CD4-positive, alpha-beta T cell treated with Interleukin-17A for 1 hour (primary cell): ENCODE measurements around the gene LPCAT3.

Experiments used
- DNase-seq: peaks from one replicate; pipeline ENCODE4 v3.0.0-alpha.2; 2020

The LPCAT3 gene

DNA sequence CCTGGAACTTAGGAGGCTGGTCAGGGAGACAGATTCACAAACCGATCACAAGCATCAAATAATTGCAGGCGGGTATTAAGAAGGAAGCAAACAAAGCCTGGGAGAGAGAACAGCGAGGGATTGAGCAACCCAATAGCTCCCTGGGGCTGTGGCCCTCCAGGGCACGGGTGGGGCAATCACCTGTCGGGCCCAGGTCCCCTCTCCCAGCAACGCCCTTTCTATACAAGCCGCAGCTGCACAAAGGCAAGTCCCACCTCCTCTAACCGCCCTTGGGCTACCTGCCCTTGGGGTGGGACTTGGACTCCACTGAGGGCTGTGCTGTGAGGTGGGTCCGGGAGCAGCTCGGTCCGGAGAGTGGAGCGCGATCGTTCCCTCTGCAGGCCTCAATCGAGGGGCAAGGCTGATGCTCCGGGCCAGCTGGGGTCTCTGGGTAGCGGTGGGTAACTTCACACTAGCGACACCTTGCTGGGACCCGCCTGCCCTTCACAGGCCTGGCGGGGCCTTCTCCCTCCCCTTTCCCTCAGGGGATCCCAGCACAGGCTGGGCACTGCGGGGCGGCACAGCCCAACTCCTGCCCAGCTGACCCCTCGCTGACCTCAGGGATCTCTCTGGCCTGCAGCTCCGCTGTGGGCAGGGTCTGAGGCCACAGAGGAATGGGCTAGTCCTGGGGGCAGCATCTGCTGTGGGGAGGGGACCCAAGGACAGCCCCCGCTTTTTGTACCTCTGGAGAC lies 55.8 kb downstream of the LPCAT3 start:
- no peak for DNase-seq

DNA sequence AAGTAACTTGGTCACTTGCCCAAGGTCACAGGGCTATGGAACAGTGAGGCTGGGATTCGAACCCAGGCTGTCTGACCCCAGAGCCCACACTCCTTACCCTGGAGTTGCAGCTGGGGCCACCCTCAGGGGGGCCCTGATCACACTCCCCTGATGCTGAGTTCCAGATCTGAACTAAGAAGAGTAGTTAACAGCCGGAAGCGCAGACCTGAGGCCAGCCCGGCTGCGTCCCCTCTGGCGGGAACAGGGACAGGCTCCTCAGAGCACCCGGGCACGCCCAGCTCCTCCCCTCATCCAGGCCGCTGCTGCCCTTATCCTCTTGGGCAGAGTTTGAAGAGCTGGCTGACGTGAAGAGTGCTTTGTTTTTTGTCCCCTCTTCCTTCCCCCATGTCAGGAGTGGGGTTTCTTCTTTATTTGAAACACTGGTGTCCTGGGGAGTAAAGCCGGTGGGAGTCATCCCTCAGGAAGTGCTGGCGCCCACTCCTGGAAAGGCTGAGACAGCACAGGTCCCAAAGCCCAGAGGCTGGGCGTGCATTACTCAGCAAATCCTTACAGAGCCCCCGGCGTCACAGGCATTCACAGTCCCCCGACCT lies 56.5 kb downstream of the LPCAT3 start:
- DNase-seq, result no peak

DNA sequence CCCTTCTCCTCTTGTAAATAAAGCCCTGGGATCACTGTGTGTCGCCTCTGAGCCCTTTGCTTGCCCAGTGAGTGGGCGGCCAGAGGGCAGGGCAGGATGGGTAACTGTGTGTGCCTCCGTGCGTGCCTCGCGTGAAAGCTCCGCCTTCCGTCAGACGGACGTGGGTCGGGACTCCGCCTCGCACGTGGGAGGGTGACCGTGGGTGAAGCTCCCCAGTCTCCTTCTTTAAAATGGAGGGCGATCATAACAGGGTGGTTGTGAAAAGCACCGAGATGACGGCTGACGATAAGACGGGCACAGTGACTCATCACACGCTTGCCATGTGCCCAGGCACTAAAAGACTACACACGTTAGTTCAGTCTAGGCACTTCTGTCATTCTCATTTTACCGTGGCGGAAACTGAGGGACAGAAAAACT lies 57.0 kb downstream of the LPCAT3 start:
- DNase-seq, result peak; percentile 95

DNA sequence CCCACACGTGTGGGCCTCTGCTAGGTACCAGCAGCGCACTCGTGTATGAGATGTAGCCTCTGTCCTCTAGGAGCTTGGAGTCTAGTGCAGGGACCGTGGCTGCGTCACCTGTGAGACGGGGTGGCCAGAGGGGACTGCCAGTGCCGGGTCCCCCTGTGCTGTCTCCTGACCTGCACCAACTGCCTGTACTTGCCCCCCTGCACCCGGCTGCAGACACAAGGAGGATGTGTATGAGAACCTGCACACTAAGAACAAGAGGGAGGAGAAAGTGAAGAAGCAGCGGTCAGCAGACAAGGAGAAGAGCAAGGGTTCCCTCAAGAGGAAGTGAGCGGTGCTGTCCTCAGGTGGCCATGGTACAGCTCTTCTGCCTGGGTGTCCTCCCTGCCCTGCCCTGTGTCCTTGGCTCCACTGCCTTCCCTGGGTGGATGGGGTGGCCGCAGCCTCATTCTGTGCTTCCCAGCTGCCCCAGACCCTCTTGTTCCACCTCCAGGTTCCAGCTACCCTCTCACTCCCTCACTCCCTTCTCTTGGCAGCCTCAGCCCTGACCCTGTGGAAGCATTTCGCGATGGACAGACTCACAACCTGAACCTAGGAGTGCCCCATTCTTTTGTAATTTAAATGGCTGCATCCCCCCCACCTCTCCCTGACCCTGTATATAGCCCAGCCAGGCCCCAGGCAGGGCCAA lies 57.5 kb downstream of the LPCAT3 start:
- DNase-seq, result peak; percentile 64

DNA sequence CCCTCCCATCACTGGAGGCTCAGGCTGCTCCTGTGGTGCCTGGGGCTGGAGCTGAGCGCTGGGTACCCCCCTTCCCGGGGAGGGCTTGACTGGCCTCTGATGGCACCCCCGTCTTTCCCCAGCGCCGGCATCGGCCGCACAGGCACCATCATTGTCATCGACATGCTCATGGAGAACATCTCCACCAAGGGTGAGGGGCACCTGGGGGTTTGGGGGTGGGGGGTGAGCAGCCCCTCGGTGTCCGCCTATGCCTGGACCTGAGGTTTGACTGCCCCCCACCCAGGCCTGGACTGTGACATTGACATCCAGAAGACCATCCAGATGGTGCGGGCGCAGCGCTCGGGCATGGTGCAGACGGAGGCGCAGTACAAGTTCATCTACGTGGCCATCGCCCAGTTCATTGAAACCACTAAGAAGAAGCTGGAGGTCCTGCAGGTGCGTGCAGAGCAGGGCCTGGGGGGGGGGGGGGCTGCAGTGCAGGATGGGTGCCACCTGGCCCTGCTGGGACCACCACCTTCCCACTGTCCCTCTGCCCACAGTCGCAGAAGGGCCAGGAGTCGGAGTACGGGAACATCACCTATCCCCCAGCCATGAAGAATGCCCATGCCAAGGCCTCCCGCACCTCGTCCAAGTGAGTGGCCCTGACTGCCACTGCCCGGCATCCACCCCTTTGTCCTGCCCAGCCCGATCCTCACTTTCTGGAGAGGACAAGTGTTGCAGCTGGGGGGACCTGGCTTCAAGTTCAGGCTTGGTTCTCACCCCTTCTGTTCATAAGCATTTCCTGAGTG lies 58.3 kb downstream of the LPCAT3 start:
- DNase-seq, result no peak

DNA sequence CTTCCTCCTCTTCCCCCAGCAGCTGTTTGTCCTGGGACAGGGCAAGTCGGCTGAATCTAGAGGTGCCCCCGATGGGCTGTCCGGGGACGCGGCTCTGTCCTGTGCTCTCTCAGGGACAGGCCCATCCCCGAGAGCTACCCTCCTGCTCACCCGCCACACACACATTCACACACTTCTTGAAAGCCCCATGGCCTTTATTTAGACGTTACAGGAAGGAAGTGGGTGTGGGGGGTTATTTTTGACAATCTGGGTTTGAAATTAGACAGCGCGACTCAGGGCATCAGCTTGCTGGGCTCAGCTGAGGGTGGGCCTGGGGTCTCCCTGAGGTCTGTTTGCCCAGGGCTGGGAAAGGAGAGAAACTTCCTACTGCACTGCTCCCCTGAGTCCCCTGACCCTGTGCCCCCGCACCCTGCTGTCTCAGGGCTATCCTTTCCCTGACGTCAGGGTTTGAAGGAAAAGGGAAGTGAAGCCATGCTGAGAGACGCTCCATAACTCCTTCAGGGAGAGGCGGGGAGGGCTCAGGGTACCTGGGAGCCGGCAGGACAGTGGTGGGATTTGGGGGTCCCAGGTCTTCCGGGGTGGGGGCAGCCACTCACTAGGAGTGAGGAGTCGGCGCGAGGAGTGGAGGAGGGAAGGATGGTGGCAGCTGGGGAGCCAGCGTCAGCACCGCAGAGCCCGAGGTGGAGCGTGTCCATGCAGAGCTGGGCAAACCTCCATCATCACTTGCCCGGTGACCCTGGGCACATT lies 59.0 kb downstream of the LPCAT3 start:
- DNase-seq, result peak; percentile 92

DNA sequence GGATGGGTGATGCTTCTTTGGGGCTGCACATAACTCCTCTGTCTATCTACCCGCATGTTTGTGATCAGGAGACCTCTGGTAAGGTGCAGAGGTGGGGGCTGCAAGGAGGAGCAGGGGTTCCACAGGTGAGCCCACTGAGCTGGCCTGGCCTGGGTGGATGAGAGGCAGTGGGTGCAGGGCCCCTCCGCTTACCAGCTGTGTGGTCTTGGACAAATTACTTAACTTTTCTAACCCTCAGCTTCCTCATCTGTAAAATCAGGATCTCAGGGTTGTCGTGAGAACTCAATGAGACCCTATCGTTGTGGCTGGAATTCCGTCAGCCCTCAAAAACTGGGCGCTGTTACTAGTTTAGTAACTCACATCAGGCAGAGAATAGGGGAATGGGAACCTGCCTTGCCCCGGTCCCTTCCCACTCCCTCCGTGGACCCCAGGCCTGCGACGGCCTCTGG lies 59.6 kb downstream of the LPCAT3 start:
- DNase-seq, result no peak

DNA sequence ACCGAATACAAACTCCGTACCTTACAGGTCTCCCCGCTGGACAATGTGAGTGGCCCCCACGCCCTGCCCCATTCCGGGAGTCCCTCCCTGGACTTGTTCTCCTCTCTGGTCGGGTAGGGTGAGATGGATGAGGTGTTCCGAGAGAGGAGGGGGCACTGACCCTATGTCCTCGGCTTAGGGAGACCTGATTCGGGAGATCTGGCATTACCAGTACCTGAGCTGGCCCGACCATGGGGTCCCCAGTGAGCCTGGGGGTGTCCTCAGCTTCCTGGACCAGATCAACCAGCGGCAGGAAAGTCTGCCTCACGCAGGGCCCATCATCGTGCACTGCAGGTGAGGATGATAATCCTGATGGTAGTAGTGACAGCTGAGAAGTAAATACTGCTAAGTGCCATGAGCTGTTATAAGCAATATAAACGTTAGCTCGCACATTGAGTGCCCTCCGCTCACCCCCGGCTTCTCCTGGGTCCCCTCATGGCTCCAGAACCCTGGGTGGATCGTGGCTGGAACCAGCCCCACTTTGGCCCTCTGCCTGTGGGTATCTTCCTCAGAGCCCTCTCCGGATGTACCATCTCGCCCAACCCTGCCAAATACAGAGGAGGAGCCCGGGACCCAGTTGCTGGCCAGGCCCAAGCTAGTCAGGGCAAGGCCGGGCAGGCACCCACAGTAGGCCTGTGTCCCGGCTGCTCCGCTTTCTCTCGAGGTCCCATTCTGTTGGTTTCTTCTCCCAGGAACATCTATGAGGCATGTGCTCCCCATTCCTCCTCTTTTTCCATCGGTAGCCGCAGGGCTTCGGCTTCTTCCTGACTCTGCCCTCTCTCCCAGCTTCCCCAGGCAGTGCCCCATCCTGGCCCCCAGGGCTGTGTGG lies 60.3 kb downstream of the LPCAT3 start:
- no peak for DNase-seq

DNA sequence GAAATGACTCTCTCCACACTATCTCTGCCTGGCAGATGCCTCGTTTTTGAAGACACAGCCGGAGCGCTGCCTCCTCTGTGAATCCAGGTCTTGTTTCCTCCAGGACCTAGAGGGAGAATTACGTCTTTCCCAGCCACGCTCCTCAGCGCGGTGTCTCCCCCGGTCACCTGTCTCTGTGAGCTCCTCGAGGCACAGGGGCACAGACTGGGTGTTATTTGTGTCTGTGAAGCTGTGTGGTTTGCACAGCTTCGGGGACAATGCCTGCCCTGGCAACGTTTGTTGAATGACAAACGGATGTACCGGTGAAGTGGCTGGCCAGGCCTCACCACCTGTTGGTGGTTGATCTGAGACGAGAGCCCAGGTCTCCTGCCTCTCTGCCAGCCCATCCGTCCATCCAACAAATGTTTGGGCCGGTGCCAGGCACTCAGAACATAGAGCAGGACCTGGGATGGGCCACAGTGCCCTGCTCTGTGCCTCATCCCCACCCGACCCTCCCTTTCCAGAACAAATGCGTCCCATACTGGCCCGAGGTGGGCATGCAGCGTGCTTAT lies 61.0 kb downstream of the LPCAT3 start:
- peak; percentile 73 for DNase-seq

DNA sequence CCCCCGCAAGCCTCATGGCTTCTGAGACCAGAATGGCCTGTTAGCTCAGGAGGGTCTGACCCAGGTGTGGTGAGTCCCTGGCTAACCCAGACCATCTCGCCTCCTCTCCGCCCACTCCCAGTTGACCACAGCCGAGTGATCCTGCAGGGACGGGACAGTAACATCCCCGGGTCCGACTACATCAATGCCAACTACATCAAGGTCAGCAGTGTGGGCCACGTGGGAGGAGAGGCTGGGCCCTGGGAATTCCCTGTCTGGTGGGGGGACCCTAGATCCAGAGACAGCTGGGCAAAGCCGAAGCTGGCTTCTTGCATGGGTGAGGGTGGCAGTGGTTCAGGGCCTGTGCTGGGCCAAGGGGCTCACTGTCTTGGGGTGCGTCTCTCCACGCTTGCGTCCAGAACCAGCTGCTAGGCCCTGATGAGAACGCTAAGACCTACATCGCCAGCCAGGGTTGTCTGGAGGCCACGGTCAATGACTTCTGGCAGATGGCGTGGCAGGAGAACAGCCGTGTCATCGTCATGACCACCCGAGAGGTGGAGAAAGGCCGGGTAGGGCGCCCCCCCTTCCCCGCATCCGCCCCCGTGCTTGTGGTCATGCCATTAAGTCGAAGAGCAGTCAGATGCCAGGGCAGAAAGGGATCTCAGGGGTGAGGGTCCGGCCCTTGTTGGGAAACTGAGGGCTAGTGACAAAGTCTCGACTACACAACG lies 62.1 kb downstream of the LPCAT3 start:
- DNase-seq, result peak; percentile 53

DNA sequence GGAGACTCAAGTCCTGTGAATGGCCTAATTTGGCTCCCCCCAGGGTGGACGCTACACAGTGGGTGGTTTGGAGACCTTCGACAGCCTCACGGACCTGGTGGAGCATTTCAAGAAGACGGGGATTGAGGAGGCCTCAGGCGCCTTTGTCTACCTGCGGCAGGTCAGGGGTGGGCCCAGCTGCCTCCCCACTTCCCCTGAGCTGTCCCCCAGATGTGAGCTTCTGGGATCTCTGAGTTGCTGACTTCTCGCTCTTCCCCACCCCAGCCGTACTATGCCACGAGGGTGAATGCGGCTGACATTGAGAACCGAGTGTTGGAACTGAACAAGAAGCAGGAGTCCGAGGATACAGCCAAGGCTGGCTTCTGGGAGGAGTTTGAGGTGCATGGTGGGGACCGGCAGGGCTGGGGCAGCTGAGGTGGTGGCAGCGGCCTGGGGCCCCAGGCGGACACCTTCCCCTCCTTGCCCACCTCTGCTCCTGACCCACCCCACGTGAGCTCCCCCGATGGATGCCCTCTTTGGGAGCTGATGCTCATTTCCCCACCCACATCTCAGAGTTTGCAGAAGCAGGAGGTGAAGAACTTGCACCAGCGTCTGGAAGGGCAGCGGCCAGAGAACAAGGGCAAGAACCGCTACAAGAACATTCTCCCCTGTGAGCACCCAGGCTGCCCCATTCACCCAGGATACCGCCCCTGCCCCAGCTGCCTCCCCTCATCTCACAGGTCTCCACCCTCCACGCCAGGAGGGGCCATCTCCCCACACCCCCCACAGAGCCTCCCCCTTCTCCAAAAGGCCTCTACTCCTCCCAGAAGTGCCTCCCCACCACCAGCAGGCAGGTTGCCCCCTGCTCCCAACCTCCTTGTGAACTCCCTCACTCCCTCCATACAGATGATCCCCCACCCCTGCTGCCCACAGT lies 62.9 kb downstream of the LPCAT3 start:
- no peak for DNase-seq

DNA sequence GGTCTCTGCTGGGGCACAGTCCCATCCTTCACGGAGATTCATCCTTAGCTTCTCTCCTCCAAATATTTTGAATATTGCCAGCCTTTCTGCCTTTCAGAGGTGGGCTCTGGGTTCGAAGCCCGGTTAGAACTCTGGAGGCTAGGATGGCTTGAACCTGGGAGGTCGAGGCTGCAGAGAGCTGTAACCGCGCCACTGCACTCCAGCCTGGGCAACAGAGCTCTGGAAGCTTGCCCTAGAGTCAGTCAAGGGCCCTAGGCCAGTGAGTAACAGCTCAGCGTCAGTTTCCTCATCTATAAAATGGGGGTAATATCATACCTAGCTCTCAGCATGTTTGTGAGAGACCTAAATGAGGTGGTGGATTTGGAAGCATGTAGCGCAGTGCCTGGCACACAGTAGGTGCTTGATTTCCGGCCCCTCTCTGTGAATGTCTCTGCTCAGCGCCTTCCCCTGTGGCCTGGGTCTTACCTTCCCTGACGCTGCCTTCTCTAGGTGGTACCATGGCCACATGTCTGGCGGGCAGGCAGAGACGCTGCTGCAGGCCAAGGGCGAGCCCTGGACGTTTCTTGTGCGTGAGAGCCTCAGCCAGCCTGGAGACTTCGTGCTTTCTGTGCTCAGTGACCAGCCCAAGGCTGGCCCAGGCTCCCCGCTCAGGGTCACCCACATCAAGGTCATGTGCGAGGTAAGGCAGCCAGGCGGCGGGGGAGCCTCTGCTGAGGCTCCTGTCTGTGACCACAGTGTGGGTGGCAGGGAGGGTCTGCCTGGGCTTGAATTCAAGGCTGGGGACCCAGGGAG lies 63.8 kb downstream of the LPCAT3 start:
- peak; percentile 25 for DNase-seq

DNA sequence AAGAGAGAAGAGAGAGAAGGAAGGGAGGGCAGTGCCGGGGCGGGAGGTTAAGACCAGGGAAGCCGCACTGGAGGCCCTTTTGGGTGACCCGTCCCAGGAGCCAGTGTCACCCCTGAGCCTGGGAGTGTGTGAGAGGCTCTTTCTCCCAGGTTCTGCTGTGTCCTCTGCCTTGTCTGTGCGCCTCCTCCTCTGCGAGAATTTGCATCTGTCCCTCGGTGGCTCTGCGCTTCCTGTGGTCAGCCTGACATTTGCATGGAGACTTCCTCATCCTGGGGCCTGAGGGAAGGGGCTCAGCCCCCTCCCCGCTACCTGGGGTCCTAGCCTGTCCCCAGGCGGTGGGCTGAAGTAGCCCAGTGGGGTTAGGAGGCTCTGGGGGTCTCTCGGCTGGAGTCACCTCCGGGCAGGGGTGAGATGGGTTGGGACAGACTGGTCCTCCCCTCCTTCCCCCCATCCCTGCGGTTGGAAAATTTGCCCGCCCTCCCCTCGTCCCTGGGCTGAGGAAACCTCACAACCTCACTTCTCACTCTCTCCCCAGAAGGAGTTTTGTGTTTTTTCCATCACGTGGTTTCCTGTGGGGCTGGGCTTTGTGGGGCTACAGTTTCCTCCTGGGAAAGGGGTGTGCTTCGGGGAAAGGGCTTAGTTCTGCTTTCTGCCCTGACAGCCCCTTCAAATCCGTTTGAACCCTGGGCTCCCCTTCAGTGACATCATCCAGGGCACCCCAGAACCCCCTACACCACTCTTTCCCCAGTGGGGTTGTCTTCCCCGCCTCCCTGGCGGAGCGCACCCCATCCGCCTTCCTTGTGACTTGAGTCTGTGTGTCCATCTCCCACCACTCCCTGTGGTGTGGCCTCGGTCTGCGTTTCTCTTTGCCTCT lies 64.6 kb downstream of the LPCAT3 start:
- DNase-seq, result peak; percentile 88

DNA sequence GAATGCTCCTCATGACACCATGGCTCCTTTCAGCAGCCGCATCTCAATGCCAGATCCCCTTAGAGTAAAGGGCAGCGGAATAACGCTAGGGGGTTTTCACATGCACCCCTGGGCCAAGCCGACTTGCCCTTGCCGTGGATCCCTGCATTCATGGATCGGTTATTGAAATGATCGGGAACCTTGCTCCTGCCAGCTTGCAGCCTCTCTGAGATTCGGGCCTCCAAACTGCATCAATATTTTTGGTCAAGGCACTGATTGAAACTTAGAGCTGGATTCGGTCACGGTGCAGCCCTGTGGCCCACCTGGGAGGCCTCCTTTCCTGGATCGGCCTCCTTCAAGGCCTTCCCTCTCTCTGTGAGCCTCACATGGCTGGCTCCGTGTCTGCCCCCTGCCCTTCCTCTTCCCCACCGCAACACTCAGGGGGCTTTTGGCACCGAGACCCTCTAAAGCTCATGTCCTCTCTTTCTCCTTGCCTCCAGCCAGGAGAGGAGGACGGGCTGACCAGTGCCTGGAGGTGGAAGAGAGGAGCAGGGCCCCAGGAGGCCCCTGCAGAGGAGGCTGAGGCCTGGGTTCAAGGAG lies 65.3 kb downstream of the LPCAT3 start:
- DNase-seq, result no peak

DNA sequence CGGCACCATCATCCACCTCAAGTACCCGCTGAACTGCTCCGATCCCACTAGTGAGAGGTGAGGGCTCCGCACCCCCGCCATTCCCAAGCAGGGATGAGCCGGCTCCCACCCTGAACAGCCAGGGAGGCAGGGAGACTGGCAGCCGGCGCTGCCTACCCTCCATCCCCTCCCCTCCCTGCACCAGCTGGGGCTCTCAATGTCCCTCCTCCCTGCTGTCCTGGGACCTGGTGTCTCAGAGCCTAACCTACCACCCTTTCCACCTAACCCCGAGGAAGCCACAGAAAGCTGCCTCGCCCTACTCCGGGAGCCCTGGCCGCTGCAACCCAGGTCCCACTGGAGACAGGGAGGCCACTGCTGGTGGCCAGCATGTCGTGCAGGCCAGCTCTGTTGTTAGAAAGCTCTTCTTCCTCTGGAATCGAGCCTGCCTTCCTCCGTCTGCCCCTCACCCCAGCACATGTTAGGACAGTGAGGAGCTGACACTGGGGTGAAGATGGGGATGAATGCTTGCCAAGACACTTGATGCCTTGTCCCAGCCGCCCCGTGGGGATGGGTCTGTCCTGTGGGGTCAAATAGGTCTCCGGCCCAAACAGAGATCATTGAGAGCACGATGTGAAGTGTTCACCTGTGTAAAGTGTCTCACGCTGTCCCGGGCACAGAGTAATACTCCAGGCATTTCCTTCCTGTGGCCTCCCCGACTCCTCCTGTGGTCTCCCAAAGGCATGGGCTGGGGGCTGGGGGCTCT lies 66.0 kb downstream of the LPCAT3 start:
- peak; percentile 31 for DNase-seq

DNA sequence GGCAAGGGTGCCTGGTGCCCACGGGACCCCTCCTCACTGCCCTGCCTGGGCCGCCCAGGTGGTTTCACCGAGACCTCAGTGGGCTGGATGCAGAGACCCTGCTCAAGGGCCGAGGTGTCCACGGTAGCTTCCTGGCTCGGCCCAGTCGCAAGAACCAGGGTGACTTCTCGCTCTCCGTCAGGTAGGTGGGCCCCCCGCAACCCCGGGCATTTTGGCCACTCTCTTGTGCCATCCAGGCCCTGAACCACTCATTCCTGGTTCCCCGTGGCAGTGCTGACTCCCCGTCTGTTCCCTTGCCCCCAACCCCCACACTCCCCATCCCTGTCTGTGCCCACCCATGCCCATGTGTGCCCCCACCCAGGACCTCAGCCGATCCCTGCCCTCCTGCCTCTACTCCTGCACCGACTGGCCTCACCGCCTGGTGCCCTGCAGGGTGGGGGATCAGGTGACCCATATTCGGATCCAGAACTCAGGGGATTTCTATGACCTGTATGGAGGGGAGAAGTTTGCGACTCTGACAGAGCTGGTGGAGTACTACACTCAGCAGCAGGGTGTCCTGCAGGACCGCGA lies 66.6 kb downstream of the LPCAT3 start:
- peak; percentile 57 for DNase-seq
